DOHH2 (cell line): ENCODE measurements around the gene HAUS2.
"Not testable (repeated sequence)": the region's sequence is repeated elsewhere in the genome, so short reads cannot be mapped to it uniquely, and the experiment has no call there.

Experiments used
- EZH2phosphoT487 ChIP-seq: fragments of 200-600 bp; sonication (generic); IDR thresholded peaks from 2 replicates; pipeline ENCODE4 v1.6.1; 2017; ENCODE audit warnings: borderline replicate concordance, mild to moderate bottlenecking, antibody characterized with exemption, low read length, moderate library complexity, mixed read lengths
- TF ChIP-seq, protein P1 (sequence below): fragments of 200-600 bp; sonication (generic); IDR thresholded peaks from one replicate; pipeline ENCODE4 v1.5.1; 2014; ENCODE audit warnings: antibody characterized with exemption, mild to moderate bottlenecking, low read depth, low read length; ENCODE audit not compliant: poor library complexity, severe bottlenecking

DNA sequence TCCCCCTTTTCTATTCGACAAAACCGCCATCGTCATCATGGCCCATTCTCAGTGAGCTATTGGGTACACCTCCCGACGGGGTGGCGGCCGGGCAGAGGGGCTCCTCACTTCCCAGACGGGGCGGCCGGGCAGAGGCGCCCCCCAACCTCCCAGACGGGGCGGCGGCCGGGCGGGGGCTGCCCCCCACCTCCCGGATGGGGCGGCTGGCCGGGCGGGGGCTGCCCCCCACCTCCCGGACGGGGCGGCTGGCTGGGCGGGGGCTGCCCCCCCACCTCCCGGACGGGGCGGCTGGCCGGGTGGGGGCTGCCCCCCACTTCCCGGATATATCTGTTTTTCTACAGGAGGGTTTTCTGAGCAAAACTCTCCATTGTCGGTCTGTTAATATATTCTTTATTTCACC, 52.7 kb downstream of the HAUS2 start:
- TF ChIP-seq, protein P1, sequence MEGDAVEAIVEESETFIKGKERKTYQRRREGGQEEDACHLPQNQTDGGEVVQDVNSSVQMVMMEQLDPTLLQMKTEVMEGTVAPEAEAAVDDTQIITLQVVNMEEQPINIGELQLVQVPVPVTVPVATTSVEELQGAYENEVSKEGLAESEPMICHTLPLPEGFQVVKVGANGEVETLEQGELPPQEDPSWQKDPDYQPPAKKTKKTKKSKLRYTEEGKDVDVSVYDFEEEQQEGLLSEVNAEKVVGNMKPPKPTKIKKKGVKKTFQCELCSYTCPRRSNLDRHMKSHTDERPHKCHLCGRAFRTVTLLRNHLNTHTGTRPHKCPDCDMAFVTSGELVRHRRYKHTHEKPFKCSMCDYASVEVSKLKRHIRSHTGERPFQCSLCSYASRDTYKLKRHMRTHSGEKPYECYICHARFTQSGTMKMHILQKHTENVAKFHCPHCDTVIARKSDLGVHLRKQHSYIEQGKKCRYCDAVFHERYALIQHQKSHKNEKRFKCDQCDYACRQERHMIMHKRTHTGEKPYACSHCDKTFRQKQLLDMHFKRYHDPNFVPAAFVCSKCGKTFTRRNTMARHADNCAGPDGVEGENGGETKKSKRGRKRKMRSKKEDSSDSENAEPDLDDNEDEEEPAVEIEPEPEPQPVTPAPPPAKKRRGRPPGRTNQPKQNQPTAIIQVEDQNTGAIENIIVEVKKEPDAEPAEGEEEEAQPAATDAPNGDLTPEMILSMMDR = not testable (repeated sequence)
- not testable (repeated sequence) for TF ChIP-seq EZH2phosphoT487
